Fibroblast of skin of left biceps (primary cell): ENCODE data around the gene WBP2.
"Not testable (repeated sequence)": the region's sequence is repeated elsewhere in the genome, so short reads cannot be mapped to it uniquely, and the experiment has no call there.

Experiments
- DNase-seq, 2 experiments: peaks; one replicate each; pipeline ENCODE4 v3.0.0-alpha.2; 2013; ENCODE audit warnings: low read depth in 2 of 2

WBP2 gene

GRCh38 chr17:75868730-75869281, 13.7 kb upstream of the WBP2 start:
- not testable (repeated sequence) for DNase-seq

- DNase-seq = not testable (repeated sequence)
Measured at GRCh38 chr17:75865404-75866188, 10.5 kb upstream of the WBP2 start.

- not testable (repeated sequence) for DNase-seq
Measured at GRCh38 chr17:75864887-75865286, 9.8 kb upstream of the WBP2 start.

GRCh38 chr17:75864448-75864871, 9.3 kb upstream of the WBP2 start:
- DNase-seq = no peak

- DNase-seq = no peak
Measured at GRCh38 chr17:75861927-75862317, 6.8 kb upstream of the WBP2 start.

GRCh38 chr17:75859358-75859757, 4.2 kb upstream of the WBP2 start:
- DNase-seq = not testable (repeated sequence)

- DNase-seq = no peak
Measured at GRCh38 chr17:75856062-75856756, 1.1 kb upstream of the WBP2 start.

- no peak for DNase-seq
Measured at GRCh38 chr17:75854881-75855309, 240 bp downstream of the WBP2 start.

- no peak for DNase-seq
Measured at GRCh38 chr17:75854101-75854748, 910 bp downstream of the WBP2 start.

- no peak for DNase-seq
Measured at GRCh38 chr17:75853433-75853832, 1.7 kb downstream of the WBP2 start.

GRCh38 chr17:75851693-75851991, 3.5 kb downstream of the WBP2 start:
- not testable (repeated sequence) for DNase-seq

- no peak for DNase-seq
Measured at GRCh38 chr17:75850928-75851692, 4.0 kb downstream of the WBP2 start.

GRCh38 chr17:75849724-75850123, 5.4 kb downstream of the WBP2 start:
- DNase-seq = no peak

GRCh38 chr17:75849279-75849646, 5.9 kb downstream of the WBP2 start:
- DNase-seq = no peak

GRCh38 chr17:75848523-75849278, 6.4 kb downstream of the WBP2 start:
- DNase-seq = no peak

GRCh38 chr17:75847614-75848522, 7.3 kb downstream of the WBP2 start:
- no peak for DNase-seq

- no peak for DNase-seq
Measured at GRCh38 chr17:75846692-75847613, 8.2 kb downstream of the WBP2 start.

GRCh38 chr17:75845933-75846691, 9.0 kb downstream of the WBP2 start:
- no peak for DNase-seq
